Hepatocyte (in vitro differentiated cells): ENCODE measurements around the gene TH.

Experiments used
- CTCF ChIP-seq: fragments of 200-600 bp; sonication (generic); IDR thresholded peaks from 2 replicates; pipeline ENCODE4 v1.5.1; 2016; ENCODE audit warnings: antibody characterized with exemption, mild to moderate bottlenecking; ENCODE audit not compliant: poor library complexity
- EZH2 ChIP-seq: fragments of 200-600 bp; sonication (generic); IDR thresholded peaks from 2 replicates; pipeline ENCODE4 v1.6.1; 2016; ENCODE audit warnings: antibody characterized with exemption, mild to moderate bottlenecking, borderline replicate concordance

DNA sequence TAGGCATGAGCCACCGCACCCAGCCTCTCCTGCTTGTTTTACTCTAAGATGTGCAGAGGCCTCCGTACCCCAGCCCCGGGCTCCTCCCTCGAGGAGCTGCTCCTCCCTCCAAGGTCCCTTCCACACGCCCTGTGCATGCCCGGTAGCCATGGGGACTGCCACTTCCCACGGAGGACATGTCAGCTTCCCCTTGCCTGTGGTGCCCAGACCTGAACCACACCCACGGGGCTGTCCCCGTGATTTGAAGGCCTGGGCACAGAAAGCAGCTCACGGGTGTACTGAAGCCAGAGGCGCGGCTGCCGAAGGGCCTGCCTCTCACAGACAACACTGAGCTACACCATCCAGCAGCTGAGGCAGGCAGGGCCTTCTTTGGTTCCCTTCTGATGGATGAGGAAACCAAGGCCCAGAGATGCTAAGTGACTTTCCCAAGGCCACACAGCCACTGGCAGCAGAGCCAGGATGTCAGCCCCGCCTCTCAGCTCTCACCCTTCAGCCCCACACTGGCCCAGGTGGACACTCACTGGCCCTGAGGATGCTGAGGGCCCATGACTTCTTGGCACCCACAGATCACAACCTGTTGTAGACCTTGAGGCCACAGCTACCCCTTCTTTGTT lies 17.9 kb downstream of the TH start:
- TF ChIP-seq EZH2: no peak
- TF ChIP-seq CTCF: no peak
